Activated B cell treated with CpG ODN at 0.5 μM for 24 hours (primary cell): ENCODE data around the gene TBL1X. TPM values are rescaled to one million over a fixed set of nuclear protein-coding genes. Genes with fewer than 3 reads are reported as not detected.

ENCODE experiments used
- ATAC-seq: fragments of 200-7000 bp; cut with Tn5 transposase; one replicate; pipeline ENCODE4 v1.10.0; 2021; ENCODE audit warnings: low read depth, mild to moderate bottlenecking, moderate library complexity
- CTCF ChIA-PET: fragments of 350-600 bp; sonication (Branson Sonifier 250); formaldehyde crosslinking; loops from one replicate; lab custom pipeline; 2021; ENCODE audit warnings: antibody characterized with exemption; lab: Charles Lee
- POLR2A ChIA-PET: fragments of 350-600 bp; sonication (Branson Sonifier 250); formaldehyde crosslinking; loops from one replicate; lab custom pipeline; 2021; ENCODE audit warnings: antibody characterized with exemption; lab: Charles Lee
- DNase-seq: peaks from one replicate; pipeline ENCODE4 v3.0.0; 2022
- H3K27ac Mint-ChIP-seq: one replicate; pipeline ENCODE4 v1.8.0; 2020; ENCODE audit warnings: mixed read lengths
- H3K27me3 Mint-ChIP-seq: one replicate; pipeline ENCODE4 v1.8.0; 2021; ENCODE audit warnings: mixed read lengths
- H3K36me3 Mint-ChIP-seq: one replicate; pipeline ENCODE4 v1.8.0; 2021; ENCODE audit warnings: low read depth, mixed read lengths
- H3K4me1 Mint-ChIP-seq: one replicate; pipeline ENCODE4 v1.8.0; 2021; ENCODE audit warnings: mixed read lengths
- H3K4me3 Mint-ChIP-seq: one replicate; pipeline ENCODE4 v1.8.0; 2020; ENCODE audit warnings: mild to moderate bottlenecking, mixed read lengths
- H3K9me3 Mint-ChIP-seq: one replicate; pipeline ENCODE4 v1.8.0; 2020; ENCODE audit warnings: mixed read lengths
- CTCF ChIP-seq: fragments of 200-600 bp; IDR thresholded peaks from one replicate; pipeline ENCODE4 v1.8.0; 2022; ENCODE audit warnings: antibody characterized with exemption, mild to moderate bottlenecking
- intact Hi-C: fragments of 100-400 bp; cut with micrococcal nuclease; formaldehyde crosslinking; loops from one replicate; pipeline ENCODE4 v1.15.1; 2024
- total RNA-seq: library from RNA; stranded (reverse); gene quantifications from 2 replicates; pipeline ENCODE4 v1.2.3, GENCODE V29; 2022

Gene TBL1X
- total RNA-seq, 1 donor from 2014 or later, result 38.5 TPM

- ATAC-seq, result no peak
- Mint-ChIP-seq H3K9me3 (no peaks in the 10 kb centered on the region), H3K27me3 (no peaks in the 10 kb centered on the region), H3K4me3 (no peak overlapping the region), H3K27ac (no peak overlapping the region), H3K36me3 (peaks cover 1% of the 10 kb centered on the region), H3K4me1 (peaks cover 31% of the 10 kb centered on the region)
- CTCF ChIA-PET, result no interaction called here
- no peak for DNase-seq
- POLR2A ChIA-PET, result no interaction called here
- TF ChIP-seq CTCF, result no peak
- intact Hi-C loops, result no loop called here
Observed at GRCh38 chrX:9597361-9598035, 132.6 kb downstream of the TBL1X start.

- H3K4me3 Mint-ChIP-seq, result no peak overlapping the region
- H3K27ac Mint-ChIP-seq, result no peak overlapping the region
- intact Hi-C loops, result no loop called here
- no peaks in the 10 kb centered on the region for H3K27me3 Mint-ChIP-seq
- ChIA-PET CTCF (no interaction called here), POLR2A (no interaction called here)
- H3K4me1 Mint-ChIP-seq, result peaks cover 31% of the 10 kb centered on the region
- DNase-seq (no peak), ATAC-seq (no peak)
- H3K36me3 Mint-ChIP-seq, result no peaks in the 10 kb centered on the region
- no peaks in the 10 kb centered on the region for H3K9me3 Mint-ChIP-seq
- no peak for TF ChIP-seq CTCF
Observed at GRCh38 chrX:9598344-9598743, 133.5 kb downstream of the TBL1X start.

- H3K27ac Mint-ChIP-seq, result no peak overlapping the region
- DNase-seq, result no peak
- POLR2A ChIA-PET, result no interaction called here
- no peak for ATAC-seq
- intact Hi-C loops, result no loop called here
- H3K4me3 Mint-ChIP-seq, result no peak overlapping the region
- H3K36me3 Mint-ChIP-seq, result no peaks in the 10 kb centered on the region
- H3K27me3 Mint-ChIP-seq, result no peaks in the 10 kb centered on the region
- H3K4me1 Mint-ChIP-seq, result peaks cover 36% of the 10 kb centered on the region
- H3K9me3 Mint-ChIP-seq, result no peaks in the 10 kb centered on the region
- no peak for TF ChIP-seq CTCF
- CTCF ChIA-PET, result no interaction called here
Observed at GRCh38 chrX:9604111-9604907, 139.5 kb downstream of the TBL1X start.

GRCh38 chrX:9604908-9605306 is 140.0 kb downstream of the TBL1X start:
- DNase-seq, result no peak
- Mint-ChIP-seq H3K9me3 (no peaks in the 10 kb centered on the region), H3K4me3 (no peak overlapping the region), H3K27ac (no peak overlapping the region), H3K4me1 (peaks cover 41% of the 10 kb centered on the region), H3K36me3 (no peaks in the 10 kb centered on the region), H3K27me3 (no peaks in the 10 kb centered on the region)
- no peak for ATAC-seq
- intact Hi-C loops, result no loop called here
- ChIA-PET CTCF (no interaction called here), POLR2A (no interaction called here)
- TF ChIP-seq CTCF, result no peak

- CTCF ChIA-PET, result no interaction called here
- ATAC-seq, result no peak
- DNase-seq, result no peak
- Mint-ChIP-seq H3K4me3 (no peak overlapping the region), H3K27ac (no peak overlapping the region), H3K36me3 (no peaks in the 10 kb centered on the region), H3K27me3 (no peaks in the 10 kb centered on the region), H3K9me3 (no peaks in the 10 kb centered on the region), H3K4me1 (peaks cover 44% of the 10 kb centered on the region)
- intact Hi-C loops, result no loop called here
- POLR2A ChIA-PET, result no interaction called here
- no peak for TF ChIP-seq CTCF
Observed at GRCh38 chrX:9605484-9605883, 140.6 kb downstream of the TBL1X start.
